WTC11 (cell line): ENCODE results near the gene EIF3L.

Experiments
- CTCF ChIP-seq: fragments of 200-600 bp; IDR thresholded peaks from 2 replicates; pipeline ENCODE4 v1.8.0; 2022; ENCODE audit warnings: antibody characterized with exemption
- ELF4 ChIP-seq: sonication (generic); formaldehyde crosslinking; IDR thresholded peaks from 2 replicates; pipeline ENCODE4 v1.8.1; 2022; ENCODE audit warnings: low read depth, mild to moderate bottlenecking, moderate library complexity, missing genetic modification reagents
- GABPB1 ChIP-seq: sonication (generic); formaldehyde crosslinking; IDR thresholded peaks from 2 replicates; pipeline ENCODE4 v1.8.1; 2023; ENCODE audit warnings: mild to moderate bottlenecking, missing genetic modification reagents
- MAX ChIP-seq: sonication (generic); formaldehyde crosslinking; IDR thresholded peaks from 2 replicates; pipeline ENCODE4 v1.8.0; 2022; ENCODE audit warnings: mild to moderate bottlenecking, missing genetic modification reagents
- NR3C1 ChIP-seq: sonication (generic); formaldehyde crosslinking; conservative IDR thresholded peaks from 2 replicates; pipeline ENCODE4 v1.8.1; 2023; ENCODE audit warnings: low read depth, mild to moderate bottlenecking, missing genetic modification reagents
- PRRX2 ChIP-seq: fragments of 250-450 bp; sonication (Bioruptor Pico); IDR thresholded peaks from 2 replicates; pipeline ENCODE4 v1.8.0; 2021; ENCODE audit warnings: mild to moderate bottlenecking
- SP1 ChIP-seq: sonication (generic); formaldehyde crosslinking; conservative IDR thresholded peaks from 2 replicates; pipeline ENCODE4 v1.8.1; 2022; ENCODE audit warnings: missing genetic modification reagents
- USF2 ChIP-seq: sonication (generic); formaldehyde crosslinking; IDR thresholded peaks from 2 replicates; pipeline ENCODE4 v1.8.1; 2023; ENCODE audit warnings: mild to moderate bottlenecking, missing genetic modification reagents, moderate library complexity
- ZNF416 ChIP-seq: fragments of 250-450 bp; sonication (Bioruptor Pico); IDR thresholded peaks from 2 replicates; pipeline ENCODE4 v1.9.0; 2021; ENCODE audit warnings: mild to moderate bottlenecking, inconsistent platforms

- TF ChIP-seq SP1 (CRISPR knock-in tag) (no peak), CTCF (no peak), ZNF416 (CRISPR knock-in tag) (no peak), GABPB1 (CRISPR knock-in tag) (no peak), ELF4 (no peak), NR3C1 (CRISPR knock-in tag) (no peak), MAX (no peak), USF2 (CRISPR knock-in tag) (no peak), PRRX2 (CRISPR knock-in tag) (no peak)
Observed at GRCh38 chr22:37816543-37817180, 32.6 kb upstream of the EIF3L start.
